Activated T-cell treated with anti-CD3 and anti-CD28 coated beads for 4 hours (primary cell): Measurements from ENCODE around the gene PTS.
A peak's percentile ranks its signal among the peaks of the same experiment; 100 is the strongest.
"Not testable (repeated sequence)": the region's sequence is repeated elsewhere in the genome, so short reads cannot be mapped to it uniquely, and the experiment has no call there.

Experiments
- DNase-seq: peaks from one replicate; pipeline ENCODE4 v3.0.0-alpha.2; 2020

The PTS gene

GRCh38 chr11:112226062-112226830 lies at the start of gene PTS:
TSS of gene PTS (plus strand) at chr11:112226428. CDS start at chr11:112226444, 16 bp downstream.
- peak; percentile 68 for DNase-seq

- no peak for DNase-seq
Observed at GRCh38 chr11:112177589-112177988, 48.6 kb upstream of the PTS start.

GRCh38 chr11:112178428-112178827 lies 47.8 kb upstream of the PTS start:
- no peak for DNase-seq

- DNase-seq = no peak
Observed at GRCh38 chr11:112178936-112179335, 47.3 kb upstream of the PTS start.

GRCh38 chr11:112179601-112180000 lies 46.6 kb upstream of the PTS start:
- no peak for DNase-seq

GRCh38 chr11:112182867-112183266 lies 43.4 kb upstream of the PTS start:
- DNase-seq = no peak

GRCh38 chr11:112185883-112186282 lies 40.3 kb upstream of the PTS start:
- DNase-seq = no peak

GRCh38 chr11:112186304-112186703 lies 39.9 kb upstream of the PTS start:
- DNase-seq = no peak

- not testable (repeated sequence) for DNase-seq
Observed at GRCh38 chr11:112195113-112195512, 31.1 kb upstream of the PTS start.

GRCh38 chr11:112195951-112196351 lies 30.3 kb upstream of the PTS start:
- no peak for DNase-seq

- DNase-seq = no peak
Observed at GRCh38 chr11:112196519-112197087, 29.6 kb upstream of the PTS start.

GRCh38 chr11:112199101-112199500 lies 27.1 kb upstream of the PTS start:
- not testable (repeated sequence) for DNase-seq

- no peak for DNase-seq
Observed at GRCh38 chr11:112200252-112200651, 26.0 kb upstream of the PTS start.

- no peak for DNase-seq
Observed at GRCh38 chr11:112206071-112206470, 20.2 kb upstream of the PTS start.

GRCh38 chr11:112210890-112211289 lies 15.3 kb upstream of the PTS start:
- no peak for DNase-seq

- DNase-seq = no peak
Observed at GRCh38 chr11:112211536-112211935, 14.7 kb upstream of the PTS start.

GRCh38 chr11:112212290-112212689 lies 13.9 kb upstream of the PTS start:
- no peak for DNase-seq

- no peak for DNase-seq
Observed at GRCh38 chr11:112212710-112213109, 13.5 kb upstream of the PTS start.

GRCh38 chr11:112213753-112214152 lies 12.5 kb upstream of the PTS start:
- no peak for DNase-seq

- no peak for DNase-seq
Observed at GRCh38 chr11:112215621-112216020, 10.6 kb upstream of the PTS start.

- no peak for DNase-seq
Observed at GRCh38 chr11:112216561-112217105, 9.6 kb upstream of the PTS start.

- peak; percentile 33 for DNase-seq
Observed at GRCh38 chr11:112219476-112220232, 6.6 kb upstream of the PTS start.

GRCh38 chr11:112221274-112221835 lies 4.9 kb upstream of the PTS start:
- no peak for DNase-seq
